Body of pancreas (tissue), 4 donors: ENCODE data around the gene FAM83C. TPM values are rescaled to one million over a fixed set of nuclear protein-coding genes. Genes with fewer than 3 reads are reported as not detected.

Experiments
- ATAC-seq: fragments of 150-250 bp; one replicate; pipeline ENCODE4 v1.9.1; 2016
- DNase-seq, 4 donors: peaks; one replicate each; pipeline ENCODE4 v3.0.0-alpha.2; 2019
- H3K27ac ChIP-seq, 4 donors: fragments of 200-600 bp; sonication (generic); 1 replicate in 3 of 4; 2 replicates in 1 of 4; pipeline versions ENCODE4 v1.5.1 to v1.6.1; 2016 to 2019; ENCODE audit warnings: mild to moderate bottlenecking in 1 of 4, mixed read lengths in 1 of 4, moderate library complexity in 1 of 4
- H3K27me3 ChIP-seq, 2 donors: fragments of 200-600 bp; sonication (generic); one replicate each; pipeline ENCODE4 v1.6.0; 2016; ENCODE audit warnings: mild to moderate bottlenecking in 1 of 2
- H3K36me3 ChIP-seq, 2 donors: fragments of 200-600 bp; sonication (generic); replicated peaks in 1 of 2; 2 replicates each; pipeline ENCODE4 v1.5.1; 2016; ENCODE audit warnings: low read depth in 2 of 2; ENCODE audit not compliant: insufficient read depth in 1 of 2
- H3K4me1 ChIP-seq: fragments of 200-600 bp; sonication (generic); one replicate; pipeline ENCODE4 v1.6.0; 2016
- H3K4me3 ChIP-seq, 2 donors: fragments of 200-600 bp; sonication (generic); 1 replicate in 1 of 2; 2 replicates in 1 of 2; pipeline ENCODE4 v1.5.1; 2016 to 2019
- H3K9me3 ChIP-seq, 3 donors: fragments of 200-600 bp; sonication (generic); 1 replicate in 2 of 3; 2 replicates in 1 of 3; pipeline ENCODE4 v1.5.1; 2016
- POLR2A ChIP-seq, 3 donors: fragments of 450-650 bp; IDR thresholded peaks; one replicate each; pipeline ENCODE4 v1.6.1; 2016; ENCODE audit warnings: antibody characterized with exemption in 3 of 3, mild to moderate bottlenecking in 2 of 3
- WGBS, 2 donors: methylation state at CpG; one replicate each; pipeline ENCODE4 v1.1.5; 2017; 5-methylcytosine and 5-hydroxymethylcytosine counted together
- intact Hi-C: fragments of 100-400 bp; cut with DNase I; formaldehyde crosslinking; loops from one replicate; pipeline ENCODE4 v1.15.1; 2023
- total RNA-seq, 2 donors: library from RNA; depleted of rRNA; stranded (reverse); fragments of >200 nt; gene quantifications; one replicate each; pipeline ENCODE4 v1.1.0, GENCODE V29; 2016
- TF ChIP-seq, protein P1 (sequence below), 7 experiments: fragments of 450-650 bp in 4 of 7; fragments of 200-600 bp in 3 of 7; sonication (generic) in 3 of 7; IDR thresholded peaks; one replicate each; pipeline ENCODE4 v1.5.1; 2016 to 2019; ENCODE audit warnings: antibody characterized with exemption in 7 of 7

Gene FAM83C
- total RNA-seq, 2 donors from 2014 or later = not detected

GRCh38 chr20:35303735-35304491, 11.7 kb upstream of the FAM83C start:
- Histone ChIP-seq H3K36me3 (no peaks in the 10 kb centered on the region), H3K27me3 (no peaks in the 10 kb centered on the region), H3K9me3 (no peaks in the 10 kb centered on the region), H3K4me1 (peaks cover 24% of the 10 kb centered on the region), H3K4me3 (no peak overlapping the region), H3K27ac (no peak overlapping the region)
- ATAC-seq = peak; percentile 74
- TF ChIP-seq, protein P1, sequence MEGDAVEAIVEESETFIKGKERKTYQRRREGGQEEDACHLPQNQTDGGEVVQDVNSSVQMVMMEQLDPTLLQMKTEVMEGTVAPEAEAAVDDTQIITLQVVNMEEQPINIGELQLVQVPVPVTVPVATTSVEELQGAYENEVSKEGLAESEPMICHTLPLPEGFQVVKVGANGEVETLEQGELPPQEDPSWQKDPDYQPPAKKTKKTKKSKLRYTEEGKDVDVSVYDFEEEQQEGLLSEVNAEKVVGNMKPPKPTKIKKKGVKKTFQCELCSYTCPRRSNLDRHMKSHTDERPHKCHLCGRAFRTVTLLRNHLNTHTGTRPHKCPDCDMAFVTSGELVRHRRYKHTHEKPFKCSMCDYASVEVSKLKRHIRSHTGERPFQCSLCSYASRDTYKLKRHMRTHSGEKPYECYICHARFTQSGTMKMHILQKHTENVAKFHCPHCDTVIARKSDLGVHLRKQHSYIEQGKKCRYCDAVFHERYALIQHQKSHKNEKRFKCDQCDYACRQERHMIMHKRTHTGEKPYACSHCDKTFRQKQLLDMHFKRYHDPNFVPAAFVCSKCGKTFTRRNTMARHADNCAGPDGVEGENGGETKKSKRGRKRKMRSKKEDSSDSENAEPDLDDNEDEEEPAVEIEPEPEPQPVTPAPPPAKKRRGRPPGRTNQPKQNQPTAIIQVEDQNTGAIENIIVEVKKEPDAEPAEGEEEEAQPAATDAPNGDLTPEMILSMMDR (IDR thresholded peaks at IDR 0.05) = peak; percentile 84 to 93 (median 89)
- no peak for TF ChIP-seq POLR2A (IDR thresholded peaks at IDR 0.05)
- DNase-seq = peak; percentile 82 to 87 (median 86)
- 20 to 34% methylated on average over 13 to 18 of the region's 18 CpGs for WGBS, 2 donors
- intact Hi-C loops = no loop called here

DNA sequence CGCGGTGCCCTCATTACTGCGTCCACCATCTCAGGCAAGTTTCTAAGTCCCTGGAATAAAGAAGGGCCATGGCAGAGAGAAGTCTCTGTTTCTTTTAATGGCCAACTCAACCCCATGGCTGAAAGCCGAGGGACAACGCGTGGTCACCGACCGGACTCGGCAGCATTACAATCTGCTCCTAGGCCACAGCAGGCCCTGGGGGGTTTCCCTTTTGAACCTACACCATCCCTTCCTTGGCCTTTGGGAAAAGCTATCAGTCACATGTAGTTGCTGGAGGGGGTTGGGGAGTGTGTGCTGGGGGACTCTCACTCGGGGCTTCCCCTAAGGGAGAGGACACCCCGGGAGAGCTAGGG, 11.1 kb upstream of the FAM83C start:
- H3K36me3 ChIP-seq = no peaks in the 10 kb centered on the region
- H3K27me3 ChIP-seq = no peaks in the 10 kb centered on the region
- no peak overlapping the region for H3K27ac ChIP-seq
- no peak overlapping the region for H3K4me3 ChIP-seq
- peaks cover 20% of the 10 kb centered on the region for H3K4me1 ChIP-seq
- 53 to 76% methylated on average over 9 to 11 of the region's 11 CpGs for WGBS, 2 donors
- DNase-seq = no peak
- TF ChIP-seq, protein P1 (IDR thresholded peaks at IDR 0.05) = no peak
- TF ChIP-seq POLR2A (IDR thresholded peaks at IDR 0.05) = no peak
- H3K9me3 ChIP-seq = no peaks in the 10 kb centered on the region
- intact Hi-C loops = no loop called here
- no peak for ATAC-seq

GRCh38 chr20:35302421-35303335, 10.5 kb upstream of the FAM83C start:
- Histone ChIP-seq H3K36me3 (no peaks in the 10 kb centered on the region), H3K4me3 (no peak overlapping the region), H3K9me3 (no peaks in the 10 kb centered on the region), H3K27me3 (no peaks in the 10 kb centered on the region), H3K4me1 (peaks cover 17% of the 10 kb centered on the region), H3K27ac (no peak overlapping the region)
- ATAC-seq = no peak
- no peak for DNase-seq
- TF ChIP-seq, protein P1 (IDR thresholded peaks at IDR 0.05) = no peak
- TF ChIP-seq POLR2A (IDR thresholded peaks at IDR 0.05) = no peak
- 78 to 89% methylated on average over 6 of the region's 6 CpGs for WGBS, 2 donors
- intact Hi-C loops = no loop called here

DNA sequence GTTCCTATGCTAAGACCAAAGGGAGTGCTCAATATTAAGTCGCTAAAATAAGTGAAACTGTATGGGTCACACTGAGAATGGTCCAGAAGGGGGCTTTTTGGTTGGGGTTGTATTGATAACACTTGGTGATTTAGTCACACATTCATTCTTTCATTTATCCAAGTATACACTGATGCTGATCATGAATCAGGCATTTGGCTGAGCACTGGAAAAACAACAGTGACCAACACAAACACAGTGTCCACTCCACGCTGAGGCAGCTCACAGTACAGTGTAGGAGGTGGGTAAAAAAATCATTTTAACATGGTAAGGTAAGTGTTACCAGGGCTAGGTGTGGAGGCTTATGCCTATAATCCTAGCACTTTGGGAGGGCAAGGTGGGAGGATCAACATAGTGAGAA, 9.2 kb upstream of the FAM83C start:
- DNase-seq (no peak), ATAC-seq (no peak)
- H3K4me3 ChIP-seq = no peak overlapping the region
- peaks cover 7% of the 10 kb centered on the region for H3K4me1 ChIP-seq
- H3K9me3 ChIP-seq = no peaks in the 10 kb centered on the region
- TF ChIP-seq, protein P1 (IDR thresholded peaks at IDR 0.05) = no peak
- no peak for TF ChIP-seq POLR2A (IDR thresholded peaks at IDR 0.05)
- H3K36me3 ChIP-seq = no peaks in the 10 kb centered on the region
- H3K27me3 ChIP-seq = no peaks in the 10 kb centered on the region
- H3K27ac ChIP-seq = no peak overlapping the region
- 78 to 85% methylated on average over 2 of the region's 2 CpGs for WGBS, 2 donors
- intact Hi-C loops = no loop called here
